HG03025 (cell line): ENCODE measurements around the gene RIMBP3C.
"Not testable (repeated sequence)": the region's sequence is repeated elsewhere in the genome, so short reads cannot be mapped to it uniquely, and the experiment has no call there.

Experiments
- ATAC-seq: cut with Tn5 transposase; IDR thresholded peaks from one replicate; pipeline ENCODE4 v1.9.1; 2021; ENCODE audit warnings: mild to moderate bottlenecking, moderate library complexity; ENCODE audit not compliant: unreplicated experiment, low FRiP score

RIMBP3C gene

GRCh38 chr22:21551361-21551760, at the start of gene RIMBP3C:
Gene RIMBP3C, minus strand, starts transcription at chr22:21551461. Its CDS starts 485 bp downstream, at chr22:21550976.
- not testable (repeated sequence) for ATAC-seq

- ATAC-seq = no peak
Observed at GRCh38 chr22:21599053-21599893, 48.0 kb upstream of the RIMBP3C start.

- no peak for ATAC-seq
Observed at GRCh38 chr22:21598302-21598701, 47.0 kb upstream of the RIMBP3C start.

GRCh38 chr22:21596356-21597135, 45.3 kb upstream of the RIMBP3C start:
- ATAC-seq = not testable (repeated sequence)

GRCh38 chr22:21594865-21595452, 43.7 kb upstream of the RIMBP3C start:
- ATAC-seq = no peak

- ATAC-seq = no peak
Observed at GRCh38 chr22:21593406-21594232, 42.4 kb upstream of the RIMBP3C start.

- no peak for ATAC-seq
Observed at GRCh38 chr22:21592422-21592821, 41.2 kb upstream of the RIMBP3C start.

- ATAC-seq = no peak
Observed at GRCh38 chr22:21591695-21592094, 40.4 kb upstream of the RIMBP3C start.

GRCh38 chr22:21590809-21591641, 39.8 kb upstream of the RIMBP3C start:
- ATAC-seq = no peak

- no peak for ATAC-seq
Observed at GRCh38 chr22:21589396-21589795, 38.1 kb upstream of the RIMBP3C start.

- peak; percentile 48 for ATAC-seq
Observed at GRCh38 chr22:21587803-21588611, 36.7 kb upstream of the RIMBP3C start.

- ATAC-seq = no peak
Observed at GRCh38 chr22:21585389-21585788, 34.1 kb upstream of the RIMBP3C start.

- no peak for ATAC-seq
Observed at GRCh38 chr22:21582801-21583740, 31.8 kb upstream of the RIMBP3C start.

- not testable (repeated sequence) for ATAC-seq
Observed at GRCh38 chr22:21581009-21581713, 29.9 kb upstream of the RIMBP3C start.

GRCh38 chr22:21580623-21581007, 29.4 kb upstream of the RIMBP3C start:
- not testable (repeated sequence) for ATAC-seq

GRCh38 chr22:21579474-21579851, 28.2 kb upstream of the RIMBP3C start:
- ATAC-seq = no peak
